ENCODE data around the gene TRIM9. TPM values are rescaled to one million over a fixed set of nuclear protein-coding genes. Genes with fewer than 3 reads are reported as not detected.

TRIM9 gene
- total RNA-seq, 4 donors from 2014 or later: 0.84 to 4.7 (median 1.4) TPM

DNA sequence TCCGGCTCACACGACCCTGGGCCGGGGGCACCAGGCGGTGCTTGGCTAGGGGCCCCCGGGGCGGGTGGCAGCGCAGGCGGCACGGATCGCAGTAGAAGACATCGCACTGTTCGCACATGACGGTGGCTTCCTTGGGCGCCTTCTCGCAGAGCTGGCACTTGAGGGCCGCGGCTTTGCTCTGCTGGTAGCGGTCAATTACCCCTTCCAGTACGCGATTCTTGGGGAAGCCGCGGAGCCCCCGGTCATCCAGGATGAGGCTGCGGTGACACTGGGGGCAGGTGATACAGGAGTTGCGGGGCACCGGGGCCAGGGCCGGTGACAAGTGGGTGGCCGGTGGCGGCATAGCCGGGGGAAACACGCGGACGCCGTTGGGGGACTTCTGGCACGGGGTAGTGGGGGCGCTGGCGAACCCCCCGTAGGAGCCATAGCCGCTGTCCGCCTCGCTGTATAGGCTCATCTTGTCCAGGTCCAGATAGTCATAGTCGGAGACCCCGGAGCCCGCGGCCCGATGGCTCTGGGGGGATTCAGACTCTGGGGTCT is 553 bp downstream of the TRIM9 start:
- Histone ChIP-seq H3K4me1 (peaks cover 0 to 33% (median 16%) of the 10 kb centered on the region in 3 donors), H3K27ac (peak overlapping the region in 1 of 4 donors; percentile 76), H3K27me3 (peaks cover 45% of the 10 kb centered on the region), H3K36me3 (no peaks in the 10 kb centered on the region), H3K4me3 (peak overlapping the region; percentile 29 to 68), H3K9me3 (no peaks in the 10 kb centered on the region)
- no peak for TF ChIP-seq EP300 (IDR thresholded peaks at IDR 0.05)
- TF ChIP-seq CTCF (IDR thresholded peaks at IDR 0.05): no peak
- TF ChIP-seq POLR2A (IDR thresholded peaks at IDR 0.05): no peak
- ATAC-seq: no peak
- WGBS, 2 donors (ENCODE audit: low coverage in 1 of 2): no CpG with 5 or more reads among the region's 46 CpGs

DNA sequence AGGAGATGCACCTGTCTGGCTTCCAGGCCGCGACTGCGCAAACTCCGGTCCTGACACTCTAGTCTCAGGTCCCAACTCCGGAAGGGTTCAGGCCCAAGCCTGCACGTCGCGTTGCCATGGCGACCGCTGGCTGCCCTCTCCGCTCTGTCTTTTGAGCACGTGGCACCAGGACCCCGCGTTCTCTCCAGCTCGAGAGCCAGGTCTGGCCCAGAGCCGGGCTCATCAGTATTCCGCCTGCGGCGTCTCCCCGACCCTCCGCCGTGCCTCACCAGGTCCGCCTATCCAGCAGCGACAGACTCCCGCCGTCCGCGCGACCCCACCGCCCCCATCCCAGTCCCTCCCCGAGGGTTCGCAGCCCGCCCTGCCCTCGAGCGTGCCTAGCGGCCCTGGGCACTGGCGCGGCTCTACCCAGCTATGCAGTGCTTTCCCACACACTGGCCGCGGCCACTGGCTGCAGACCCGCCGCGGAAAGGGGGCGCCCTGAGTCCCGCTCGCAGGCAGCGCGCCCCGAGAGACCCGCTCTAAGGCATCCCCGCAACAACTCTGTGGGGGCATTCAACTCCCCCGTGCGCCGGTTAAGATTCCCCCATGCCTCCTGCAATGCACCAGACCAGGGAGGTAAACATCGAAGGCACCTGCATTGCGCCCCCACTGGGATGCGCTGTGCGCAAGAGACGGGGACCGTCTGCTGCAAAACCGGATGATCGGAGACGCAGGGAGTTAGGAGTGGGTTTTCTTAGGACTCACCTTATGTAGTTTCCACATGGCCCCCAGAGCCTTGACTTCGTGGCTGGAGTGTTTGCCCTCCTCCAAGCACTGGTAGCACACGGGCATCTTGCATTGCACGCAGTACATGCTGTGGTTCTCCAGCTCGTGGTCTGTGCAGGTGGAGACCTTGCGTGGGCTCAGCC is 1.3 kb downstream of the TRIM9 start:
- H3K9me3 ChIP-seq: no peaks in the 10 kb centered on the region
- 0% methylated on average over 3 of the region's 68 CpGs; no CpG with 5 or more reads in 1 of the 2 donors for WGBS, 2 donors (ENCODE audit: low coverage in 1 of 2)
- H3K27ac ChIP-seq: no peak overlapping the region
- ATAC-seq: no peak
- H3K4me1 ChIP-seq: peaks cover 0 to 33% (median 16%) of the 10 kb centered on the region in 3 donors
- TF ChIP-seq POLR2AphosphoS5 (IDR thresholded peaks at IDR 0.05) (no peak), CTCF (IDR thresholded peaks at IDR 0.05) (peak in 1 of 4 experiments; percentile 2)
- H3K36me3 ChIP-seq: no peaks in the 10 kb centered on the region
- H3K27me3 ChIP-seq: peaks cover 43% of the 10 kb centered on the region
- H3K4me3 ChIP-seq: peak overlapping the region in 1 of 2 donors; percentile 68

DNA sequence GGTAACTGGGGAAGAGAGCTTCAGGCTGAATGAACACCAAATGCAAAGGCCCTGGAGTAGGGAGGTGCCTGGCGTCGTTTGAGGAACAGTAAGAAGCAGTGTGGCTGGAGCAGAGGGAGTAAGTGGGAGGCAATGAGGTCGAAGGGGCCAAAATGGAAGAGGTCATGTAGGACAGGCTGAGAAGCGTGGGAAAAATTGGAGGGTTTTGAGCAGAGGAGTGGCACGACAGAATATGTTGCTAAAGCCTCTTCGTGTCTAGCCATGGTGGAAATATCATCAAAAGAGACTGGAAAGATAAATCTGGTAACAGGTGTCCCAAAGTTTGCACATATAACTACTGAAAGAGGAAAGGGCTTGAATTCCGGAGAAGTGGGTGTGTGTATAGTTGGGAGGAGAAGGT is 1.9 kb downstream of the TRIM9 start:
- TF ChIP-seq EP300 (IDR thresholded peaks at IDR 0.05) (no peak), POLR2AphosphoS5 (IDR thresholded peaks at IDR 0.05) (no peak), POLR2A (IDR thresholded peaks at IDR 0.05) (no peak), CTCF (IDR thresholded peaks at IDR 0.05) (no peak)
- no peaks in the 10 kb centered on the region for H3K36me3 ChIP-seq
- peak overlapping the region in 1 of 2 donors; percentile 68 for H3K4me3 ChIP-seq
- peaks cover 43% of the 10 kb centered on the region for H3K27me3 ChIP-seq
- 83% methylated on average over 5 to 7 of the region's 7 CpGs for WGBS, 2 donors (ENCODE audit: low coverage in 1 of 2)
- H3K4me1 ChIP-seq: peaks cover 0 to 33% (median 16%) of the 10 kb centered on the region in 3 donors
- no peak for ATAC-seq
- no peaks in the 10 kb centered on the region for H3K9me3 ChIP-seq
- H3K27ac ChIP-seq: no peak overlapping the region

- Histone ChIP-seq H3K36me3 (no peaks in the 10 kb centered on the region), H3K9me3 (no peaks in the 10 kb centered on the region), H3K27ac (no peak overlapping the region), H3K4me3 (no peak overlapping the region), H3K27me3 (peaks cover 30% of the 10 kb centered on the region), H3K4me1 (peaks cover 0 to 12% (median 10%) of the 10 kb centered on the region in 3 donors)
- ATAC-seq: no peak
- WGBS, 2 donors (ENCODE audit: low coverage in 1 of 2): 93% methylated on average over 1 of the region's 1 CpG
- TF ChIP-seq POLR2A (IDR thresholded peaks at IDR 0.05) (no peak), CTCF (IDR thresholded peaks at IDR 0.05) (no peak), POLR2AphosphoS5 (IDR thresholded peaks at IDR 0.05) (no peak), EP300 (IDR thresholded peaks at IDR 0.05) (no peak)
These were observed 5.6 kb downstream of the TRIM9 start for GRCh38 chr14:51089278-51089677.
